Measurements from ENCODE around the gene EYA2.
A peak's percentile ranks its signal among the peaks of the same experiment; 100 is the strongest.
"Not testable (repeated sequence)": the region's sequence is repeated elsewhere in the genome, so short reads cannot be mapped to it uniquely, and the experiment has no call there.

Gene EYA2

GRCh38 chr20:47204008-47204849, 309.6 kb downstream of the EYA2 start:
- TF ChIP-seq CTCF (IDR thresholded peaks at IDR 0.05; ENCODE audit: insufficient read depth, low read depth, low read length, missing control alignments): no peak
- peak; percentile 97 for DNase-seq (ENCODE audit: low read depth)
- H3K4me3 ChIP-seq (ENCODE audit: low read length): no peak overlapping the region

GRCh38 chr20:47204850-47205122, 310.1 kb downstream of the EYA2 start:
- not testable (repeated sequence) for H3K4me3 ChIP-seq (ENCODE audit: low read length); DNase-seq (ENCODE audit: low read depth)

GRCh38 chr20:47205577-47206123, 311.0 kb downstream of the EYA2 start:
- no peak overlapping the region for H3K4me3 ChIP-seq (ENCODE audit: low read length)
- peak; percentile 62 for TF ChIP-seq CTCF (IDR thresholded peaks at IDR 0.05; ENCODE audit: insufficient read depth, low read depth, low read length, missing control alignments)
- DNase-seq (ENCODE audit: low read depth): peak; percentile 70

- not testable (repeated sequence) for H3K4me3 ChIP-seq (ENCODE audit: low read length); DNase-seq (ENCODE audit: low read depth)
Measured at GRCh38 chr20:47206552-47206951, 311.9 kb downstream of the EYA2 start.

GRCh38 chr20:47206962-47207641, 312.5 kb downstream of the EYA2 start:
- DNase-seq (ENCODE audit: low read depth): no peak
- no peak for TF ChIP-seq CTCF (IDR thresholded peaks at IDR 0.05; ENCODE audit: insufficient read depth, low read depth, low read length, missing control alignments)
- no peak overlapping the region for H3K4me3 ChIP-seq (ENCODE audit: low read length)

- no peak for TF ChIP-seq CTCF (IDR thresholded peaks at IDR 0.05; ENCODE audit: insufficient read depth, low read depth, low read length, missing control alignments)
- H3K4me3 ChIP-seq (ENCODE audit: low read length): no peak overlapping the region
- no peak for DNase-seq (ENCODE audit: low read depth)
Measured at GRCh38 chr20:47208534-47209174, 314.0 kb downstream of the EYA2 start.

GRCh38 chr20:47209982-47210381, 315.3 kb downstream of the EYA2 start:
- DNase-seq (ENCODE audit: low read depth): no peak
- no peak overlapping the region for H3K4me3 ChIP-seq (ENCODE audit: low read length)
- TF ChIP-seq CTCF (IDR thresholded peaks at IDR 0.05; ENCODE audit: insufficient read depth, low read depth, low read length, missing control alignments): no peak

Measured in epithelial cell of esophagus (primary cell).